GM12891 (cell line): ENCODE results near the gene SPTBN4.
"Not testable (repeated sequence)": the region's sequence is repeated elsewhere in the genome, so short reads cannot be mapped to it uniquely, and the experiment has no call there.

ENCODE experiments used
- DNase-seq: peaks from one replicate; pipeline ENCODE4 v3.0.0; 2011; ENCODE audit warnings: low spot score; ENCODE audit not compliant: insufficient read length
- FAIRE-seq: peaks from 2 replicates; lab custom pipeline; 2011; peaks lifted over from hg19 to GRCh38; lab: Jason Lieb, UNC
- PAX5 ChIP-seq: IDR thresholded peaks from 2 replicates; pipeline ENCODE4 v1.6.1; 2011; ENCODE audit warnings: low read length, moderate library complexity, mild to moderate bottlenecking; ENCODE audit not compliant: insufficient read depth, severe bottlenecking
- POLR2A ChIP-seq: IDR thresholded peaks from 2 replicates; pipeline ENCODE4 v1.6.1; 2011; ENCODE audit warnings: low read depth, low read length, control low read depth
- POLR2AphosphoS5 ChIP-seq: IDR thresholded peaks from 2 replicates; pipeline ENCODE4 v1.6.1; 2011; ENCODE audit warnings: low read depth, low read length, control low read depth
- POU2F2 ChIP-seq: IDR thresholded peaks from 2 replicates; pipeline ENCODE4 v1.6.1; 2011; ENCODE audit warnings: low read depth, mild to moderate bottlenecking, control low read depth, low read length, moderate library complexity
- SPI1 ChIP-seq: IDR thresholded peaks from 2 replicates; pipeline ENCODE4 v1.6.1; 2011; ENCODE audit warnings: low read depth, low read length, control low read depth
- TAF1 ChIP-seq: IDR thresholded peaks from 2 replicates; pipeline ENCODE4 v1.6.1; 2011; ENCODE audit warnings: low read depth, low read length, control low read depth

The SPTBN4 gene

GRCh38 chr19:40590464-40591265 is 123.9 kb downstream of the SPTBN4 start:
- TF ChIP-seq PAX5 (no peak), SPI1 (no peak), POLR2A (no peak), POU2F2 (no peak), TAF1 (no peak), POLR2AphosphoS5 (no peak)
- DNase-seq = no peak
- no peak for FAIRE-seq

GRCh38 chr19:40591724-40592123 is 124.9 kb downstream of the SPTBN4 start:
- FAIRE-seq, DNase-seq: not testable (repeated sequence)

- DNase-seq = peak; percentile 69
- TF ChIP-seq POU2F2 (no peak), SPI1 (no peak), PAX5 (no peak), TAF1 (no peak), POLR2AphosphoS5 (no peak), POLR2A (no peak)
- FAIRE-seq = peak; percentile 84
These were observed 125.4 kb downstream of the SPTBN4 start for GRCh38 chr19:40592170-40592569.

- DNase-seq = no peak
- TF ChIP-seq POLR2A (no peak), POU2F2 (no peak), POLR2AphosphoS5 (no peak), TAF1 (no peak)
- FAIRE-seq = no peak
These were observed 127.5 kb downstream of the SPTBN4 start for GRCh38 chr19:40594255-40594654.

- no peak for TF ChIP-seq POU2F2
- TF ChIP-seq PAX5 = no peak
- TF ChIP-seq SPI1 = no peak
- FAIRE-seq = no peak
- no peak for DNase-seq
These were observed 127.9 kb downstream of the SPTBN4 start for GRCh38 chr19:40594657-40595091.

- FAIRE-seq (no peak), DNase-seq (no peak)
- TF ChIP-seq SPI1 = no peak
- no peak for TF ChIP-seq TAF1
- no peak for TF ChIP-seq POLR2A
- no peak for TF ChIP-seq POU2F2
- no peak for TF ChIP-seq POLR2AphosphoS5
- no peak for TF ChIP-seq PAX5
These were observed 130.0 kb downstream of the SPTBN4 start for GRCh38 chr19:40596608-40597328.

GRCh38 chr19:40597329-40597838 is 130.6 kb downstream of the SPTBN4 start:
- TF ChIP-seq POLR2AphosphoS5 (no peak), SPI1 (no peak), POU2F2 (no peak), PAX5 (no peak), TAF1 (no peak), POLR2A (no peak)
- FAIRE-seq (no peak), DNase-seq (no peak)

- TF ChIP-seq PAX5 = no peak
- TF ChIP-seq POU2F2 = no peak
- no peak for TF ChIP-seq POLR2A
- TF ChIP-seq TAF1 = no peak
- TF ChIP-seq POLR2AphosphoS5 = no peak
- TF ChIP-seq SPI1 = no peak
- FAIRE-seq (peak; percentile 90), DNase-seq (peak; percentile 80)
These were observed 131.5 kb downstream of the SPTBN4 start for GRCh38 chr19:40598121-40598917.

- no peak for TF ChIP-seq SPI1
- no peak for TF ChIP-seq TAF1
- TF ChIP-seq POLR2A = no peak
- TF ChIP-seq PAX5 = no peak
- TF ChIP-seq POU2F2 = no peak
- no peak for TF ChIP-seq POLR2AphosphoS5
- DNase-seq (no peak), FAIRE-seq (no peak)
These were observed 132.1 kb downstream of the SPTBN4 start for GRCh38 chr19:40598918-40599307.
